ENCODE results near the gene RIMKLB.

Gene RIMKLB

DNA sequence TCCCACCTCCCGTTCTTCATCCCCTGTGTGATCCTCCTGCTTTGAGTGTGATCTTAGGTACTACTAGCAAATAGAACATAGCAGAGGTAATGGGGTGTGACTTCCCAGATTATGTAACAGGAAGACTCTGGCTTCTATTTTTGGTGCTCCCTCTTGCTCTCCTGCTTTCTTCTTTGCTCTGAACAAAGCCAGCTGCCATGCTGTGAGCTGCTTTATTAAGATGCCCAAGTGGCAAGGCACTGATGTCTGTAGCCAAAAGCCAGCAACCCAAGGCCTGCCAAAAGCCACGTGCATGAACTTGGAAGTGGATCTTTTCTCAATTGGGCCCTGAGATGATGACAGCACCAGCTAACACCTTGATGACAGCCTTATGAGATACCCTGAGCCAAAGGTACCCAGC is 29.4 kb upstream of the RIMKLB start:
- Histone ChIP-seq H3K27ac (ENCODE audit: low read length) (no peak overlapping the region), H3K4me1 (ENCODE audit: control insufficient read depth, insufficient read depth, low read length) (no peaks in the 10 kb centered on the region), H3K9me3 (ENCODE audit: control insufficient read depth in 2 of 2, low read length in 2 of 2) (no peaks in the 10 kb centered on the region), H3K9ac (ENCODE audit: low read length in 2 of 2) (no peak overlapping the region), H3K36me3 (ENCODE audit: control insufficient read depth in 2 of 2, insufficient read depth in 2 of 2, low read length in 2 of 2) (no peaks in the 10 kb centered on the region), H3K4me3 (ENCODE audit: low read length in 2 of 2) (no peak overlapping the region), H3K27me3 (ENCODE audit: control insufficient read depth in 1 of 2, insufficient read depth in 2 of 2, low read length in 2 of 2) (no peaks in the 10 kb centered on the region)

GRCh38 chr12:8672381-8672780 is 25.4 kb upstream of the RIMKLB start:
- Histone ChIP-seq H3K4me3 (ENCODE audit: low read length in 2 of 2) (no peak overlapping the region), H3K4me1 (ENCODE audit: control insufficient read depth, insufficient read depth, low read length) (no peaks in the 10 kb centered on the region), H3K27ac (ENCODE audit: low read length) (no peak overlapping the region), H3K9me3 (ENCODE audit: control insufficient read depth in 2 of 2, low read length in 2 of 2) (no peaks in the 10 kb centered on the region), H3K36me3 (ENCODE audit: control insufficient read depth in 2 of 2, insufficient read depth in 2 of 2, low read length in 2 of 2) (no peaks in the 10 kb centered on the region), H3K9ac (ENCODE audit: low read length in 2 of 2) (no peak overlapping the region), H3K27me3 (ENCODE audit: control insufficient read depth in 1 of 2, insufficient read depth in 2 of 2, low read length in 2 of 2) (no peaks in the 10 kb centered on the region)

GRCh38 chr12:8675591-8676036 is 22.2 kb upstream of the RIMKLB start:
- H3K27me3 ChIP-seq (ENCODE audit: control insufficient read depth in 1 of 2, insufficient read depth in 2 of 2, low read length in 2 of 2): no peaks in the 10 kb centered on the region
- no peak overlapping the region for H3K4me3 ChIP-seq (ENCODE audit: low read length in 2 of 2)
- no peaks in the 10 kb centered on the region for H3K9me3 ChIP-seq (ENCODE audit: control insufficient read depth in 2 of 2, low read length in 2 of 2)
- H3K36me3 ChIP-seq (ENCODE audit: control insufficient read depth in 2 of 2, insufficient read depth in 2 of 2, low read length in 2 of 2): no peaks in the 10 kb centered on the region
- H3K9ac ChIP-seq (ENCODE audit: low read length in 2 of 2): no peak overlapping the region
- no peak overlapping the region for H3K27ac ChIP-seq (ENCODE audit: low read length)
- no peaks in the 10 kb centered on the region for H3K4me1 ChIP-seq (ENCODE audit: control insufficient read depth, insufficient read depth, low read length)

GRCh38 chr12:8676651-8677050 is 21.1 kb upstream of the RIMKLB start:
- H3K4me3 ChIP-seq (ENCODE audit: low read length in 2 of 2): no peak overlapping the region
- H3K9me3 ChIP-seq (ENCODE audit: control insufficient read depth in 2 of 2, low read length in 2 of 2): no peaks in the 10 kb centered on the region
- no peak overlapping the region for H3K27ac ChIP-seq (ENCODE audit: low read length)
- no peaks in the 10 kb centered on the region for H3K4me1 ChIP-seq (ENCODE audit: control insufficient read depth, insufficient read depth, low read length)
- H3K27me3 ChIP-seq (ENCODE audit: control insufficient read depth in 1 of 2, insufficient read depth in 2 of 2, low read length in 2 of 2): peaks cover 0 to 3% of the 10 kb centered on the region in 2 donors
- no peak overlapping the region for H3K9ac ChIP-seq (ENCODE audit: low read length in 2 of 2)
- no peaks in the 10 kb centered on the region for H3K36me3 ChIP-seq (ENCODE audit: control insufficient read depth in 2 of 2, insufficient read depth in 2 of 2, low read length in 2 of 2)

GRCh38 chr12:8677362-8677761 is 20.4 kb upstream of the RIMKLB start:
- no peak overlapping the region for H3K4me3 ChIP-seq (ENCODE audit: low read length in 2 of 2)
- no peak overlapping the region for H3K9ac ChIP-seq (ENCODE audit: low read length in 2 of 2)
- no peaks in the 10 kb centered on the region for H3K9me3 ChIP-seq (ENCODE audit: control insufficient read depth in 2 of 2, low read length in 2 of 2)
- H3K27me3 ChIP-seq (ENCODE audit: control insufficient read depth in 1 of 2, insufficient read depth in 2 of 2, low read length in 2 of 2): peaks cover 0 to 3% of the 10 kb centered on the region in 2 donors
- H3K36me3 ChIP-seq (ENCODE audit: control insufficient read depth in 2 of 2, insufficient read depth in 2 of 2, low read length in 2 of 2): no peaks in the 10 kb centered on the region
- no peaks in the 10 kb centered on the region for H3K4me1 ChIP-seq (ENCODE audit: control insufficient read depth, insufficient read depth, low read length)
- no peak overlapping the region for H3K27ac ChIP-seq (ENCODE audit: low read length)

DNA sequence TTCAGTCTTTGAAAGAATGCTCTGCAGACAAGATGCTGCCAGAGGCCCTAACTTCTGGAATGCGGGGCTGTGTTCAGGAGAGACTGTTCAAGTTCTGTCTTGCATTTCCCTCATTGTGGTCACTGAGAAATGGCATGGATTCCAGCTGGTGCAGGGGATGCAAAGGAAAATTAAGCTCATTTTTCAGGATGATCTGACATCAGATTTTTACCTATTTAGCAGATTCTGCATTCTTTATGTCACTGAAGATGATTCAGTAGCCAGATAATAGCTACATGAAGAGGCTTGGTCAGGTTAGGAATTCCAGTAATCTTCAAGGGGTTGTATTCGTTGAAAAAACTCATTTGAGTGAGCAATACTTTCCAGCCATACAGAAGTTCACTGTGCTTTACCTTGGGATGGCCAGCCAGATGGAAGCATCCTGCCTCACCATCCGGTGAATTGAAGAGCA is 19.1 kb upstream of the RIMKLB start:
- no peaks in the 10 kb centered on the region for H3K36me3 ChIP-seq (ENCODE audit: control insufficient read depth in 2 of 2, insufficient read depth in 2 of 2, low read length in 2 of 2)
- H3K9me3 ChIP-seq (ENCODE audit: control insufficient read depth in 2 of 2, low read length in 2 of 2): no peaks in the 10 kb centered on the region
- no peak overlapping the region for H3K27ac ChIP-seq (ENCODE audit: low read length)
- no peak overlapping the region for H3K4me3 ChIP-seq (ENCODE audit: low read length in 2 of 2)
- peaks cover 0 to 3% of the 10 kb centered on the region in 2 donors for H3K27me3 ChIP-seq (ENCODE audit: control insufficient read depth in 1 of 2, insufficient read depth in 2 of 2, low read length in 2 of 2)
- no peak overlapping the region for H3K9ac ChIP-seq (ENCODE audit: low read length in 2 of 2)
- no peaks in the 10 kb centered on the region for H3K4me1 ChIP-seq (ENCODE audit: control insufficient read depth, insufficient read depth, low read length)

- H3K4me3 ChIP-seq (ENCODE audit: low read length in 2 of 2): no peak overlapping the region
- H3K36me3 ChIP-seq (ENCODE audit: control insufficient read depth in 2 of 2, insufficient read depth in 2 of 2, low read length in 2 of 2): no peaks in the 10 kb centered on the region
- H3K9ac ChIP-seq (ENCODE audit: low read length in 2 of 2): no peak overlapping the region
- H3K27me3 ChIP-seq (ENCODE audit: control insufficient read depth in 1 of 2, insufficient read depth in 2 of 2, low read length in 2 of 2): peaks cover 0 to 3% of the 10 kb centered on the region in 2 donors
- no peaks in the 10 kb centered on the region for H3K4me1 ChIP-seq (ENCODE audit: control insufficient read depth, insufficient read depth, low read length)
- H3K9me3 ChIP-seq (ENCODE audit: control insufficient read depth in 2 of 2, low read length in 2 of 2): no peaks in the 10 kb centered on the region
- no peak overlapping the region for H3K27ac ChIP-seq (ENCODE audit: low read length)
These were observed 17.3 kb upstream of the RIMKLB start for GRCh38 chr12:8680533-8680932.

DNA sequence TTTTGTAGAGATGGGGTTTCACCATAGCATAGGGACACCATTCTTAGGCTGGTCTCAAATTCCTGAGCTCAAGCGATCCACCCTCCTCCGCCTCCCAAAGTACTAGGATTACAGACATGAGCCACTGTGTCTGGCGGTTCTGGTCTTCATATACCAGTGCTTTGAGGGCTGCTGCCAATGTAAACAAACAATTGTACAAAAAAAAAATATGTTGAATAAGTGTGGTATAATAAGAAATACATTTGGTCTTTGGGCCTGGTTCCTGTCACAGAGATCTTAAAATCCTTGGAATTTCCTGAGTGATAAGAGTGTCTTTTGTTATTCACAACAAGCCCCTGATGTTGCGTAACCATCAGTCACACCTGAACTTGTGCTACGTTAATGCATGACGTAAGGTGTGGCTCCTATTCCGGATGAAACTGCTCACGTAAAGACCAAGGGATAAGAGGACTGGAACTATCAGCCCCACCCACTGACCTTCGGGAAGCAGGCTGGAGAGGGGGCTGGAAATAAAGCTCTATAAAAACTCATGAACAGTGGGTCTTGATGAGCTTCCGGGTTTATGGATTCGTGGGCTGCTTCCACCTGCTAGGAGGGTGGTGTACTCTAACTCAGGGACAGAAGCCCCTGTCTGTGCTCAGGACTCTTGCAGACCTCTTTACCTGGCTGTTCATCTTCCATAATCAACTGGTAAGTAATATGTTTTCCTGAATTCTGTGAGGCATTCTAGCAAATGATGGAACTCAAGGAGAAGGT is 16.5 kb upstream of the RIMKLB start:
- H3K4me3 ChIP-seq (ENCODE audit: low read length in 2 of 2): no peak overlapping the region

GRCh38 chr12:8685051-8685450 is 12.7 kb upstream of the RIMKLB start:
- peaks cover 0 to 3% of the 10 kb centered on the region in 2 donors for H3K27me3 ChIP-seq (ENCODE audit: control insufficient read depth in 1 of 2, insufficient read depth in 2 of 2, low read length in 2 of 2)

More for the DNA sequence above, 16.5 kb upstream of the RIMKLB start:
- peaks cover 0 to 3% of the 10 kb centered on the region in 2 donors for H3K27me3 ChIP-seq (ENCODE audit: control insufficient read depth in 1 of 2, insufficient read depth in 2 of 2, low read length in 2 of 2)
- H3K9me3 ChIP-seq (ENCODE audit: control insufficient read depth in 2 of 2, low read length in 2 of 2): no peaks in the 10 kb centered on the region
- no peak overlapping the region for H3K27ac ChIP-seq (ENCODE audit: low read length)
- H3K9ac ChIP-seq (ENCODE audit: low read length in 2 of 2): no peak overlapping the region
- no peaks in the 10 kb centered on the region for H3K36me3 ChIP-seq (ENCODE audit: control insufficient read depth in 2 of 2, insufficient read depth in 2 of 2, low read length in 2 of 2)
- no peaks in the 10 kb centered on the region for H3K4me1 ChIP-seq (ENCODE audit: control insufficient read depth, insufficient read depth, low read length)

GRCh38 chr12:8687846-8688601 is 9.8 kb upstream of the RIMKLB start:
- Histone ChIP-seq H3K27me3 (ENCODE audit: control insufficient read depth in 1 of 2, insufficient read depth in 2 of 2, low read length in 2 of 2) (no peaks in the 10 kb centered on the region), H3K36me3 (ENCODE audit: control insufficient read depth in 2 of 2, insufficient read depth in 2 of 2, low read length in 2 of 2) (no peaks in the 10 kb centered on the region), H3K9ac (ENCODE audit: low read length in 2 of 2) (no peak overlapping the region), H3K4me1 (ENCODE audit: control insufficient read depth, insufficient read depth, low read length) (peaks cover 15% of the 10 kb centered on the region), H3K27ac (ENCODE audit: low read length) (peak overlapping the region; percentile 60), H3K4me3 (ENCODE audit: low read length in 2 of 2) (peak overlapping the region in 1 of 2 donors; percentile 24), H3K9me3 (ENCODE audit: control insufficient read depth in 2 of 2, low read length in 2 of 2) (no peaks in the 10 kb centered on the region)

More at GRCh38 chr12:8685051-8685450, 12.7 kb upstream of the RIMKLB start:
- Histone ChIP-seq H3K9me3 (ENCODE audit: control insufficient read depth in 2 of 2, low read length in 2 of 2) (no peaks in the 10 kb centered on the region), H3K9ac (ENCODE audit: low read length in 2 of 2) (no peak overlapping the region), H3K27ac (ENCODE audit: low read length) (no peak overlapping the region), H3K4me1 (ENCODE audit: control insufficient read depth, insufficient read depth, low read length) (peaks cover 14% of the 10 kb centered on the region), H3K4me3 (ENCODE audit: low read length in 2 of 2) (no peak overlapping the region), H3K36me3 (ENCODE audit: control insufficient read depth in 2 of 2, insufficient read depth in 2 of 2, low read length in 2 of 2) (no peaks in the 10 kb centered on the region)

- H3K9ac ChIP-seq (ENCODE audit: low read length in 2 of 2): no peak overlapping the region
- H3K27ac ChIP-seq (ENCODE audit: low read length): no peak overlapping the region
- no peak overlapping the region for H3K4me3 ChIP-seq (ENCODE audit: low read length in 2 of 2)
- peaks cover 17% of the 10 kb centered on the region for H3K4me1 ChIP-seq (ENCODE audit: control insufficient read depth, insufficient read depth, low read length)
- no peaks in the 10 kb centered on the region for H3K9me3 ChIP-seq (ENCODE audit: control insufficient read depth in 2 of 2, low read length in 2 of 2)
- H3K36me3 ChIP-seq (ENCODE audit: control insufficient read depth in 2 of 2, insufficient read depth in 2 of 2, low read length in 2 of 2): no peaks in the 10 kb centered on the region
- no peaks in the 10 kb centered on the region for H3K27me3 ChIP-seq (ENCODE audit: control insufficient read depth in 1 of 2, insufficient read depth in 2 of 2, low read length in 2 of 2)
These were observed 8.1 kb upstream of the RIMKLB start for GRCh38 chr12:8689681-8690080.

Data from stomach smooth muscle (tissue), 2 donors.